Effector memory CD8-positive, alpha-beta T cell (primary cell): Measurements from ENCODE around the gene PSD2.

Source experiments
- ATAC-seq: fragments of 150-1000 bp; cut with Tn5 transposase; replicated peaks from 2 replicates; pipeline ENCODE4 v1.10.0; 2021; ENCODE audit warnings: mild to moderate bottlenecking, moderate library complexity
- DNase-seq, 3 experiments: peaks; one replicate each; pipeline ENCODE4 v3.0.0; 2021
- H3K27ac Mint-ChIP-seq, 2 donors: one replicate each; pipeline ENCODE4 v1.8.0; 2022; ENCODE audit warnings: mild to moderate bottlenecking in 2 of 2, mixed read lengths in 2 of 2, moderate library complexity in 2 of 2
- H3K27me3 Mint-ChIP-seq, 2 donors: one replicate each; pipeline ENCODE4 v1.8.0; 2022; ENCODE audit warnings: mixed read lengths in 2 of 2
- H3K36me3 Mint-ChIP-seq: one replicate; pipeline ENCODE4 v1.8.0; 2022; ENCODE audit warnings: mild to moderate bottlenecking, moderate library complexity, mixed read lengths; ENCODE audit not compliant: insufficient read depth
- H3K4me1 Mint-ChIP-seq, 2 donors: one replicate each; pipeline ENCODE4 v1.8.0; 2022; ENCODE audit warnings: low read depth in 2 of 2, mixed read lengths in 2 of 2
- H3K4me3 Mint-ChIP-seq, 2 donors: one replicate each; pipeline ENCODE4 v1.8.0; 2022; ENCODE audit warnings: mild to moderate bottlenecking in 2 of 2, mixed read lengths in 2 of 2, moderate library complexity in 2 of 2
- H3K9me3 Mint-ChIP-seq, 2 donors: one replicate each; pipeline ENCODE4 v1.8.0; 2022; ENCODE audit warnings: mixed read lengths in 2 of 2

The PSD2 gene

GRCh38 chr5:139859013-139859412 lies 63.4 kb downstream of the PSD2 start:
- H3K27me3 Mint-ChIP-seq, result no peaks in the 10 kb centered on the region
- H3K36me3 Mint-ChIP-seq, result no peaks in the 10 kb centered on the region
- no peak overlapping the region for H3K4me3 Mint-ChIP-seq
- H3K27ac Mint-ChIP-seq, result no peak overlapping the region
- no peaks in the 10 kb centered on the region for H3K9me3 Mint-ChIP-seq
- no peaks in the 10 kb centered on the region for H3K4me1 Mint-ChIP-seq
- ATAC-seq (no peak), DNase-seq (no peak)

GRCh38 chr5:139861021-139861888 lies 65.6 kb downstream of the PSD2 start:
- peaks cover 0 to 14% of the 10 kb centered on the region in 2 donors for H3K27me3 Mint-ChIP-seq
- H3K27ac Mint-ChIP-seq, result no peak overlapping the region
- H3K4me1 Mint-ChIP-seq, result no peaks in the 10 kb centered on the region
- no peaks in the 10 kb centered on the region for H3K9me3 Mint-ChIP-seq
- DNase-seq (no peak), ATAC-seq (no peak)
- H3K36me3 Mint-ChIP-seq, result no peaks in the 10 kb centered on the region
- H3K4me3 Mint-ChIP-seq, result no peak overlapping the region

DNA sequence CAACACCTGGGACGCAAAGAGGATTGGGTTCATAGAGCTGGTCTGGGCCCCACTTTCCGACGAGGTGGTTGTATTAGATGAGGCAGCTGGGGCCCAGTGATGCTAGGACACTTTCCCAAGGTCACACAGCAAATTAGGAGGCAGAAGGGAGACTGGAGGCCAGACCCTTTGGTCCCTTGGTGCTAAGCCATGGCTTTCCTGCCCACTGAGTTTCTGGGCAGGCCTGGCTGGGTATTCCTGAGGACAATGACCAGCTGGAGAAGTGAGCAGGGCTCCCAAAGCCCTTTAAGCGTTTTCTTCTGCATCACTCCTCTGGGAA lies 66.2 kb downstream of the PSD2 start:
- Mint-ChIP-seq H3K27me3 (peaks cover 0 to 17% of the 10 kb centered on the region in 2 donors), H3K9me3 (no peaks in the 10 kb centered on the region), H3K36me3 (no peaks in the 10 kb centered on the region), H3K27ac (no peak overlapping the region), H3K4me1 (no peaks in the 10 kb centered on the region), H3K4me3 (no peak overlapping the region)
- no peak for ATAC-seq
- no peak for DNase-seq

DNA sequence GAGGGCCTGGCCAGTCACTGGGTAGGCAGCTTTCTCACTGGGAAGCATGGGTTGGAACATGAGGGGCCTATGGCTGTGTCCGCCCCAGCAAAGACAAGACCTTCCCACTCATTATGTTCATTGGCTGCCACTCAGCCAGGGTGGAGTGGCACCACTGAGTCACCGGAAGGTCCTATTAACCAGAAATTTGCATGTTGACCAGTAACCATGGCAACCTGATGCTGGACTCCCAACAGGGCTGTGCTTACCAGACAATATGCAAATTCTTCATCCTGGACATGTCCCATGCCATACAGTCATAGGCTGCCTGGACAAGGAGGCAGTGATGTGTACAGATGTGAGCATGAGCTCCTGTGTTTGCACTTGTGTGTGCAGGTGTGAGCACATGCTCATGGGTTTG lies 66.7 kb downstream of the PSD2 start:
- H3K27me3 Mint-ChIP-seq, result peaks cover 0 to 22% of the 10 kb centered on the region in 2 donors
- no peak for ATAC-seq
- no peak for DNase-seq
- no peaks in the 10 kb centered on the region for H3K36me3 Mint-ChIP-seq
- no peaks in the 10 kb centered on the region for H3K4me1 Mint-ChIP-seq
- H3K4me3 Mint-ChIP-seq, result no peak overlapping the region
- H3K27ac Mint-ChIP-seq, result no peak overlapping the region
- no peaks in the 10 kb centered on the region for H3K9me3 Mint-ChIP-seq

GRCh38 chr5:139862803-139863202 lies 67.2 kb downstream of the PSD2 start:
- Mint-ChIP-seq H3K27ac (no peak overlapping the region), H3K4me3 (no peak overlapping the region), H3K4me1 (no peaks in the 10 kb centered on the region), H3K9me3 (no peaks in the 10 kb centered on the region), H3K36me3 (no peaks in the 10 kb centered on the region), H3K27me3 (peaks cover 0 to 27% of the 10 kb centered on the region in 2 donors)
- DNase-seq, result no peak
- ATAC-seq, result no peak

DNA sequence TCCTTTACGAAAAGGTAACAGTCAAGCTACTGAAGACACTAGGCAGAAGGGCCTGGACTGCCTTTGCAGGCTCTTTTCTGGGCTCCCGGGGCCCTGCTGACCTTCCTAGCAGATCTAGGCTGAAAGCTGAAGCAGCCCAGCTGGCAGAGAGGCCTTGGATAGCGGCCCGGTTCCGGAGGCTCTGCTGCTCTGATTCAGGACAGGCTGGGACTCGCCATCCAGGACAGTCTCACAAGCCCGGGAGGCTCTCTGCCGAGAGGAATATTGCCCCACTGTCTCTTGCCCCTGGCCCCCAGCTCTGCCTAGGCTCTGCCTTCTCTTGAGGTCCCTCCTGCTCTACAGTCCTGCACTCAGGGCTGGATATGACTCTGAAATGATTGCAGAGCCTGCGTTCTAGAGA lies 67.8 kb downstream of the PSD2 start:
- peaks cover 4 to 32% of the 10 kb centered on the region in 2 donors for H3K27me3 Mint-ChIP-seq
- H3K4me1 Mint-ChIP-seq, result no peaks in the 10 kb centered on the region
- H3K27ac Mint-ChIP-seq, result no peak overlapping the region
- DNase-seq (no peak), ATAC-seq (no peak)
- H3K9me3 Mint-ChIP-seq, result no peaks in the 10 kb centered on the region
- no peak overlapping the region for H3K4me3 Mint-ChIP-seq
- H3K36me3 Mint-ChIP-seq, result no peaks in the 10 kb centered on the region

DNA sequence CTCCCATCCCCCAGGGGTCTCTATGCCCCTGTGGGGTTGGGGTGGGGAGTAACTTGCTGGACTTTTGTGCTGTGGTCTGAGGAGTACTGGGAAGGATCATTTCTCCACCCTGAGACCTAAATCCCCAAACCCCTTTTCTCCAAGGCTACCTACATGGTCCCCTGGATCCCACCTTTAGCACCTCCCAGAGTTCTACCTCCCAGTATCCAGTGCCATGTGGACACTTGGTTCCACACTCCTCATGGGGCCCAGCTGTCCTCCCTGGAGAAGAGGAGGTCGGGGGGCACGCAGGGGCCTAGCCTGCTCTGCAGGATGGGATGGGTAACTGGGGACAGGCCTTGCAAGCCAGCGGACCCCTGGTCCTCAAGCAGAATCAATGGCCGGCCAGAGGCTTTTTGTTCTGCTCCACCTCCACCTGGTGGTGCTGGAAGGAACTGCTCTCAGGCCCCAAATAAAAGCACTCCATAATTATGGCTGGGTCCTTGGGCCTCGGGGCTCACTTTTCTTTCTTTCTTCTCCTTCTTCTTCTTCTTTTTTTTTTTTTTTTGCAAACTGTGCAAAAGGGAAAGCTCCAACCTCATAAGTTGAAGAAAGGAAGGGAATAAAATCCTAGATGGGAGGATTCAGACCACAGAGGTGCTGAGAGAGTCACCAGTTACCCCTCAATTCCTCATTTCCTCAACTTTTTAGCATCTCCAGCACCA lies 68.4 kb downstream of the PSD2 start:
- Mint-ChIP-seq H3K36me3 (no peaks in the 10 kb centered on the region), H3K4me3 (no peak overlapping the region), H3K27me3 (peaks cover 5 to 37% of the 10 kb centered on the region in 2 donors), H3K27ac (no peak overlapping the region), H3K4me1 (no peaks in the 10 kb centered on the region), H3K9me3 (no peaks in the 10 kb centered on the region)
- ATAC-seq (peak; percentile 75), DNase-seq (peak; percentile 46 to 63 (median 55))

GRCh38 chr5:139864716-139865483 lies 69.3 kb downstream of the PSD2 start:
- Mint-ChIP-seq H3K9me3 (no peaks in the 10 kb centered on the region), H3K4me1 (no peaks in the 10 kb centered on the region), H3K27me3 (peaks cover 5 to 37% of the 10 kb centered on the region in 2 donors), H3K27ac (no peak overlapping the region), H3K4me3 (no peak overlapping the region), H3K36me3 (no peaks in the 10 kb centered on the region)
- DNase-seq (no peak), ATAC-seq (no peak)

GRCh38 chr5:139867109-139867508 lies 71.5 kb downstream of the PSD2 start:
- H3K27me3 Mint-ChIP-seq, result peaks cover 5 to 52% of the 10 kb centered on the region in 2 donors
- H3K9me3 Mint-ChIP-seq, result no peaks in the 10 kb centered on the region
- H3K36me3 Mint-ChIP-seq, result no peaks in the 10 kb centered on the region
- no peaks in the 10 kb centered on the region for H3K4me1 Mint-ChIP-seq
- no peak overlapping the region for H3K4me3 Mint-ChIP-seq
- ATAC-seq (no peak), DNase-seq (no peak)
- H3K27ac Mint-ChIP-seq, result no peak overlapping the region

DNA sequence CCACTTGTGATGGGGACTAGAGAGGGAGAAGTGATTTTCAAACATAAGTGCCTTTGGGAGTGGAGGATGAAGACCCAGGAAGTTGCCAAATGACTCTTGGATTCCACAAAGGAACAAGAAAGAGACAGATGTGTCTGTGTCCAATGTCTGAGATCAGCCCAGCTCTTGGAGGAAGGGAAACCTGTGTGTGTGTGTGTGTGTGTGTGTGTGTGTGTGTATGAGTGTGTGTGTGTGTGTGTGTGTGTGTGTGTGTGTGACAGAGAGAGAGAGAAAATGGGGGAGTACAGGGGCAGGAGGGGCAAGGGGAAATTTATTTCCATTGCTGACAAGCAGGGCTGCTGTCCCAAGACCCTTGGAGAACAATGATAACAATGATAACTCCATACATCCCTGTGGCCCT lies 72.0 kb downstream of the PSD2 start:
- ATAC-seq, result no peak
- Mint-ChIP-seq H3K9me3 (no peaks in the 10 kb centered on the region), H3K27me3 (peaks cover 5 to 57% of the 10 kb centered on the region in 2 donors), H3K4me1 (no peaks in the 10 kb centered on the region), H3K27ac (no peak overlapping the region), H3K4me3 (no peak overlapping the region), H3K36me3 (no peaks in the 10 kb centered on the region)
- no peak for DNase-seq

GRCh38 chr5:139869042-139869790 lies 73.6 kb downstream of the PSD2 start:
- H3K27ac Mint-ChIP-seq, result no peak overlapping the region
- no peaks in the 10 kb centered on the region for H3K9me3 Mint-ChIP-seq
- peaks cover 18 to 73% of the 10 kb centered on the region in 2 donors for H3K27me3 Mint-ChIP-seq
- no peak overlapping the region for H3K4me3 Mint-ChIP-seq
- ATAC-seq, result no peak
- H3K36me3 Mint-ChIP-seq, result no peaks in the 10 kb centered on the region
- DNase-seq, result no peak
- no peaks in the 10 kb centered on the region for H3K4me1 Mint-ChIP-seq

DNA sequence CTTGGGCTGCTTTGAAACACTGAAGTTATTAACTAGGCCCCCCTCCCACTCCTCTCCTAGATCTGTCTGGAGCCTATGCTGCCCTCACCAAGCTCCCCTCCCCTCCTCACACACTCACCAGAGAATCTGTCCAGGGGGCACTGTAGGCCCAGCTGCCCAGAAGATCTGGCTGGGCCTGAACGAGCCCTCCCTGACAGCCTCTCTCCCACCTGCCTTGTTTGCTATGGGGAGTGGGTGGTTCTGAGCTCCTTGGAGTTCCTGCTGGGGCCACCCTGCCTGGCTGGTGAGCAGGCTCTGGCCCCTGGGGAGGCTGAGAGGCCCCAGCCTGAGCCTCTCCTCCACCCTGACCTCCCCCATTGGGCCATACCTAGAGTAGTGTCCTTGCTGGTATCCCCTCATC lies 75.1 kb downstream of the PSD2 start:
- Mint-ChIP-seq H3K27ac (no peak overlapping the region), H3K27me3 (peaks cover 28 to 74% of the 10 kb centered on the region in 2 donors), H3K4me3 (no peak overlapping the region), H3K36me3 (no peaks in the 10 kb centered on the region), H3K9me3 (no peaks in the 10 kb centered on the region), H3K4me1 (no peaks in the 10 kb centered on the region)
- DNase-seq (no peak), ATAC-seq (no peak)

DNA sequence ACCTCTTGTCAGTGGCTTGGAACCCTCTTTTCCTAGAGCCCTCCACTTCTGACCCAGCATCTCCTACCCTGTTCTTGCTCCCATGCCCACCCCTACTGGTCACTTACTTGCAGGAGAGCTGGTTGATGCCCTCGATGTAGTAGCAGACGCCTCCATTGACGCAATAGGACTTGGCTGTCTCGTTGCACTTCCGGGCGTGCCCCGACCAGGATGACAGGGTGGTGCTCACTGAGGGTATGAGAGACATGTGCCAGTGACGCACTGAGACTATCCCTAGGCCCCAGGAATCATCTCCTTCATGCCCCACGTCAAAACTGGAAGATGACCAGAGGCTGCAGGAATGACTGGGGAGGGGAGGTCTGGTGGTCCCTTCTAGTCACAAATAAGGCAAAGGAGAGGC lies 76.0 kb downstream of the PSD2 start:
- no peak for ATAC-seq
- H3K27ac Mint-ChIP-seq, result no peak overlapping the region
- H3K27me3 Mint-ChIP-seq, result peaks cover 33 to 74% of the 10 kb centered on the region in 2 donors

More for the DNA sequence above, 76.0 kb downstream of the PSD2 start:
- H3K4me1 Mint-ChIP-seq, result no peaks in the 10 kb centered on the region
- no peaks in the 10 kb centered on the region for H3K9me3 Mint-ChIP-seq
- H3K36me3 Mint-ChIP-seq, result no peaks in the 10 kb centered on the region
- no peak for DNase-seq
- H3K4me3 Mint-ChIP-seq, result no peak overlapping the region
